CD14-positive monocyte (primary cell): ENCODE data around the gene FERD3L. TPM values are rescaled to one million over a fixed set of nuclear protein-coding genes. Genes with fewer than 3 reads are reported as not detected.

Source experiments
- DNase-seq, 3 donors: peaks; one replicate each; pipeline ENCODE4 v3.0.0-alpha.2; 2011 to 2022
- H2AFZ ChIP-seq: 2 replicates; pipeline ENCODE4 v1.6.0; 2012; ENCODE audit warnings: mild to moderate bottlenecking, low read depth, low read length, inconsistent platforms; ENCODE audit not compliant: insufficient read depth, poor library complexity, severe bottlenecking
- H3K27ac ChIP-seq, 2 donors: 1 replicate in 1 of 2; 2 replicates in 1 of 2; pipeline ENCODE4 v1.5.1; 2012 to 2013; ENCODE audit warnings: low read length in 2 of 2, control low read depth in 1 of 2, inconsistent platforms in 1 of 2, low read depth in 1 of 2, mild to moderate bottlenecking in 1 of 2
- H3K27me3 ChIP-seq, 2 donors: one replicate each; pipeline versions ENCODE4 v1.6.0 to v1.6.1; 2011 to 2013; ENCODE audit warnings: low read length in 2 of 2; ENCODE audit not compliant: control insufficient read depth in 2 of 2, insufficient read depth in 2 of 2
- H3K36me3 ChIP-seq, 2 donors: replicated peaks in 1 of 2; 1 replicate in 1 of 2; 2 replicates in 1 of 2; pipeline versions ENCODE4 v1.5.1 to v1.6.1; 2012 to 2013; ENCODE audit warnings: low read length in 2 of 2, control low read depth in 1 of 2, inconsistent platforms in 1 of 2, mild to moderate bottlenecking in 1 of 2; ENCODE audit not compliant: insufficient read depth in 2 of 2, control insufficient read depth in 1 of 2
- H3K4me1 ChIP-seq, 2 donors: 1 replicate in 1 of 2; 2 replicates in 1 of 2; pipeline versions ENCODE4 v1.5.1 to v1.6.1; 2012 to 2013; ENCODE audit warnings: low read length in 2 of 2, control low read depth in 1 of 2, inconsistent platforms in 1 of 2, mild to moderate bottlenecking in 1 of 2, moderate library complexity in 1 of 2; ENCODE audit not compliant: insufficient read depth in 2 of 2, control insufficient read depth in 1 of 2
- H3K4me2 ChIP-seq: replicated peaks from 2 replicates; pipeline ENCODE3; 2012; ENCODE audit warnings: low read length, moderate library complexity, mild to moderate bottlenecking; ENCODE audit not compliant: poor library complexity, severe bottlenecking; ENCODE audit errors: extremely low read depth
- H3K4me3 ChIP-seq, 3 experiments: fragments of 200-600 bp in 1 of 3; sonication (generic) in 1 of 3; replicated peaks in 1 of 3; 1 replicate in 2 of 3; 2 replicates in 1 of 3; pipeline ENCODE4 v1.5.1; 2011 to 2013; ENCODE audit warnings: low read length in 3 of 3, mild to moderate bottlenecking in 3 of 3, control low read depth in 2 of 3, low read depth in 2 of 3, inconsistent platforms in 1 of 3, moderate library complexity in 1 of 3
- H3K79me2 ChIP-seq: 2 replicates; pipeline ENCODE4 v1.6.0; 2012; ENCODE audit warnings: mild to moderate bottlenecking, control low read depth, inconsistent platforms, low read length, moderate library complexity; ENCODE audit not compliant: insufficient read depth
- H3K9ac ChIP-seq: 2 replicates; pipeline ENCODE4 v1.6.0; 2017; ENCODE audit warnings: low read length, mild to moderate bottlenecking; ENCODE audit not compliant: insufficient read depth, poor library complexity, severe bottlenecking
- H3K9me3 ChIP-seq, 2 donors: replicated peaks in 1 of 2; 1 replicate in 1 of 2; 2 replicates in 1 of 2; pipeline versions ENCODE4 v1.5.1 to v1.6.1; 2012 to 2013; ENCODE audit warnings: low read length in 2 of 2, control low read depth in 1 of 2; ENCODE audit not compliant: control insufficient read depth in 1 of 2, insufficient read depth in 1 of 2
- H4K20me1 ChIP-seq: 2 replicates; pipeline ENCODE4 v1.6.0; 2012; ENCODE audit warnings: mild to moderate bottlenecking, low read length, control low read depth, moderate library complexity; ENCODE audit not compliant: insufficient read depth
- H3K27ac Mint-ChIP-seq, 7 donors: one replicate each; pipeline ENCODE4 v1.8.0; 2020; ENCODE audit warnings: mild to moderate bottlenecking in 7 of 7, mixed read lengths in 7 of 7, moderate library complexity in 6 of 7, inconsistent platforms in 2 of 7
- H3K27me3 Mint-ChIP-seq, 3 donors: one replicate each; pipeline ENCODE4 v1.8.0; 2021 to 2022; ENCODE audit warnings: low read depth in 3 of 3, mild to moderate bottlenecking in 3 of 3, mixed read lengths in 3 of 3, moderate library complexity in 3 of 3, inconsistent platforms in 1 of 3
- H3K36me3 Mint-ChIP-seq, 2 donors: one replicate each; pipeline ENCODE4 v1.8.0; 2020; ENCODE audit warnings: mixed read lengths in 2 of 2, inconsistent platforms in 1 of 2, mild to moderate bottlenecking in 1 of 2
- H3K4me1 Mint-ChIP-seq: one replicate; pipeline ENCODE4 v1.8.0; 2020; ENCODE audit warnings: mild to moderate bottlenecking, mixed read lengths
- H3K4me3 Mint-ChIP-seq, 2 donors: one replicate each; pipeline ENCODE4 v1.8.0; 2020; ENCODE audit warnings: mild to moderate bottlenecking in 2 of 2, mixed read lengths in 2 of 2, moderate library complexity in 1 of 2
- H3K9me3 Mint-ChIP-seq, 7 donors: one replicate each; pipeline ENCODE4 v1.8.0; 2020 to 2022; ENCODE audit warnings: mixed read lengths in 7 of 7, mild to moderate bottlenecking in 6 of 7, moderate library complexity in 6 of 7, inconsistent platforms in 2 of 7
- WGBS: methylation state at CpG from one replicate; pipeline ENCODE4 v1.1.5; 2013; ENCODE audit warnings: missing lambda C conversion rate; ENCODE audit not compliant: insufficient coverage; 5-methylcytosine and 5-hydroxymethylcytosine counted together
- intact Hi-C, 2 donors: fragments of 100-400 bp; cut with micrococcal nuclease; formaldehyde crosslinking; loops; one replicate each; pipeline versions ENCODE4 v1.15.0 to v1.15.1; 2023
- polyA plus RNA-seq, 3 donors: library from polyadenylated mRNA; depleted of rRNA in 1 of 3; unstranded in 2 of 3; stranded (reverse) in 1 of 3; fragments of 300-500 nt in 2 of 3; fragments of >200 nt in 1 of 3; fragmentation: Illumina TruSeq in 2 of 3; gene quantifications; 1 replicate in 2 of 3; 2 replicates in 1 of 3; pipeline ENCODE4 v1.2.3, GENCODE V29; 2012 to 2021
- TF ChIP-seq, protein P1 (sequence below): fragments of 200-600 bp; IDR thresholded peaks from one replicate; pipeline ENCODE4 v1.8.0; 2022; ENCODE audit warnings: antibody characterized with exemption, mild to moderate bottlenecking

FERD3L gene
- polyA plus RNA-seq, 3 donors, result not detected

DNA sequence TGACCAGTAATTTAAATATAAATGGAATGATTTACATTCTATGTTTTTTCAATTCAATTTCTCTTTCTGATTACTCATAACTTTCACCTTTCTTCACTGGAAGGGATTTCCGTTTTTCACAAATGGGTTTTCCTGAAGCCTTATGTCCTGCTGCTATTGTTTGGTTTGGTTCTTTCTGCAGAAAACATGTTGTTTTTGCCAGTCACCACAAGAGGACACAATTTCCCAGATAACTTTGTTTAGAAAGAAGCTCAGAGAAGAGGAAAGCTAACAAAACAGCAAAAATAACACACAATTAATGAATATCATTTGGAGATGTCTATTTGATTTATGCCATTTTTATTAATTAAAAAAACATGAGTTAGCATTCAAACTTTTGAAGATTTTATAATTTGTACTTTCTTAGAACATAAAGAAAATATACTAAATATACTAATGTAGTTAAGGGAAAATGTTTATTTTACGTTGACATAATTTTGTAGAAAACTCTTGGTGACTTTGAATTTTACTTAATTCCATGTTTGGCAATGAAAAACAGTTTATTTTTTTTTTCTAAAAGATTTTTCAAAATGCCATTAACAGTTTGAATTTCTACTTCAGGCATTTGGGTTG, 23.1 kb downstream of the FERD3L start:
- Histone ChIP-seq H3K4me2 (no peak overlapping the region), H3K27me3 (peaks cover 61 to 67% of the 10 kb centered on the region in 2 donors), H3K79me2 (no peaks in the 10 kb centered on the region), H4K20me1 (no peaks in the 10 kb centered on the region), H3K36me3 (no peaks in the 10 kb centered on the region), H3K4me3 (no peak overlapping the region), H3K9me3 (peaks cover 0 to 24% of the 10 kb centered on the region in 2 donors), H3K4me1 (peaks cover 3 to 19% of the 10 kb centered on the region in 2 donors), H2AFZ (no peak overlapping the region), H3K9ac (no peak overlapping the region), H3K27ac (no peak overlapping the region)
- Mint-ChIP-seq H3K36me3 (no peaks in the 10 kb centered on the region), H3K4me1 (peaks cover 11% of the 10 kb centered on the region), H3K9me3 (peaks cover 0 to 15% (median 7%) of the 10 kb centered on the region in 7 donors), H3K27ac (no peak overlapping the region), H3K4me3 (peak overlapping the region in 1 of 2 donors; percentile 48), H3K27me3 (peaks cover 55 to 76% (median 65%) of the 10 kb centered on the region in 3 donors)
- intact Hi-C loops, result no loop called here
- TF ChIP-seq, protein P1, sequence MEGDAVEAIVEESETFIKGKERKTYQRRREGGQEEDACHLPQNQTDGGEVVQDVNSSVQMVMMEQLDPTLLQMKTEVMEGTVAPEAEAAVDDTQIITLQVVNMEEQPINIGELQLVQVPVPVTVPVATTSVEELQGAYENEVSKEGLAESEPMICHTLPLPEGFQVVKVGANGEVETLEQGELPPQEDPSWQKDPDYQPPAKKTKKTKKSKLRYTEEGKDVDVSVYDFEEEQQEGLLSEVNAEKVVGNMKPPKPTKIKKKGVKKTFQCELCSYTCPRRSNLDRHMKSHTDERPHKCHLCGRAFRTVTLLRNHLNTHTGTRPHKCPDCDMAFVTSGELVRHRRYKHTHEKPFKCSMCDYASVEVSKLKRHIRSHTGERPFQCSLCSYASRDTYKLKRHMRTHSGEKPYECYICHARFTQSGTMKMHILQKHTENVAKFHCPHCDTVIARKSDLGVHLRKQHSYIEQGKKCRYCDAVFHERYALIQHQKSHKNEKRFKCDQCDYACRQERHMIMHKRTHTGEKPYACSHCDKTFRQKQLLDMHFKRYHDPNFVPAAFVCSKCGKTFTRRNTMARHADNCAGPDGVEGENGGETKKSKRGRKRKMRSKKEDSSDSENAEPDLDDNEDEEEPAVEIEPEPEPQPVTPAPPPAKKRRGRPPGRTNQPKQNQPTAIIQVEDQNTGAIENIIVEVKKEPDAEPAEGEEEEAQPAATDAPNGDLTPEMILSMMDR, result peak; percentile 28
- WGBS, result no CpG with 5 or more reads among the region's 2 CpGs
- no peak for DNase-seq

DNA sequence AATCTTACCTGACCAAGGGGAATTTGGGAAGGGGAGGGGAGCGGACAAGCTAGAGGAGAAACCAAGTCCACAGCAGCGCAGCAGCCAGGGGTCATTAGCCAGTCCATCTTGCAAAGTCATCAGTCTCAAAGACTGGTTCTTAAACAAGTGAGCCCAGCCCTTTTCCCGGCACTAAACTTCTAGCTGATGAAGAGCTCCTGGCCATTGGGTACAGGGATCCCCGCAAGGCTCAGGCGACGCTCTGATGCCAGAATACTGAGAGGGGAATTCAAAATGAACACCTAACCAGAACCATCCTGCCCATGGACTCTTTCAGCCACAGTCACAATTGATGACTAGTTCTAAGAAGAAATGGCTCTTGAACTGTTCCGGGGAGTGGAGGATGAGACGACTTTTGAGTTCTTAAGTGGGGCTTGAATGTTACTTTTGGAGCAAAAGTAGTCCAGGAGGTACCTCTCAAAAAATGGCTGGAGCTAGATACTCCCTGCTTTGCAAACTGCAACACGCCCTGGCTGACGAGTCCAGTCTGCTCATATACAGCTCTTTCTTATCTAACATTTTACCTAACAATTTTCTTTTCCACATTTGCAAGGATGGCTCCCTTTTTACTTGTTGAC, 25.2 kb downstream of the FERD3L start:
- H3K4me3 ChIP-seq, result no peak overlapping the region
- H3K9me3 ChIP-seq, result peaks cover 3 to 30% of the 10 kb centered on the region in 2 donors
- no peaks in the 10 kb centered on the region for H3K36me3 ChIP-seq
- H3K79me2 ChIP-seq, result no peaks in the 10 kb centered on the region
- H3K9me3 Mint-ChIP-seq, result peaks cover 0 to 25% (median 10%) of the 10 kb centered on the region in 7 donors
- no peak for DNase-seq
- H3K4me3 Mint-ChIP-seq, result peak overlapping the region in 1 of 2 donors; percentile 82
- intact Hi-C loops, result no loop called here
- H3K27ac ChIP-seq, result no peak overlapping the region
- WGBS, result 25% methylated on average over 4 of the region's 10 CpGs
- peak overlapping the region in 1 of 7 donors; percentile 53 for H3K27ac Mint-ChIP-seq
- no peak overlapping the region for H3K4me2 ChIP-seq
- no peak overlapping the region for H3K9ac ChIP-seq
- no peaks in the 10 kb centered on the region for H4K20me1 ChIP-seq
- peaks cover 2 to 4% of the 10 kb centered on the region in 2 donors for H3K36me3 Mint-ChIP-seq
- no peak overlapping the region for H2AFZ ChIP-seq
- H3K4me1 Mint-ChIP-seq, result peaks cover 22% of the 10 kb centered on the region
- peaks cover 70 to 92% (median 82%) of the 10 kb centered on the region in 3 donors for H3K27me3 Mint-ChIP-seq
- H3K4me1 ChIP-seq, result peaks cover 13 to 27% of the 10 kb centered on the region in 2 donors
- TF ChIP-seq, protein P1, result no peak
- peaks cover 73 to 79% of the 10 kb centered on the region in 2 donors for H3K27me3 ChIP-seq
